Muscle layer of colon (tissue), 2 donors: ENCODE data around the gene TMEM174.
"Not testable (repeated sequence)": the region's sequence is repeated elsewhere in the genome, so short reads cannot be mapped to it uniquely, and the experiment has no call there.

Experiments used
- H3K27ac ChIP-seq: one replicate; pipeline ENCODE4 v1.7.0; 2013; ENCODE audit warnings: low read depth, mild to moderate bottlenecking, low read length, moderate library complexity
- H3K27me3 ChIP-seq, 2 donors: one replicate each; pipeline ENCODE4 v1.7.0; 2013; ENCODE audit warnings: low read length in 2 of 2, mild to moderate bottlenecking in 2 of 2; ENCODE audit not compliant: insufficient read depth in 2 of 2, control insufficient read depth in 1 of 2
- H3K36me3 ChIP-seq: one replicate; pipeline ENCODE4 v1.7.0; 2013; ENCODE audit warnings: mild to moderate bottlenecking, low read length; ENCODE audit not compliant: insufficient read depth
- H3K4me1 ChIP-seq: one replicate; pipeline ENCODE4 v1.7.0; 2013; ENCODE audit warnings: mild to moderate bottlenecking, low read length; ENCODE audit not compliant: insufficient read depth
- H3K4me3 ChIP-seq, 2 donors: one replicate each; pipeline ENCODE4 v1.7.0; 2013; ENCODE audit warnings: low read length in 2 of 2, low read depth in 1 of 2, mild to moderate bottlenecking in 1 of 2, moderate library complexity in 1 of 2
- H3K9ac ChIP-seq: one replicate; pipeline ENCODE4 v1.7.0; 2013; ENCODE audit warnings: low read length
- H3K9me3 ChIP-seq: one replicate; pipeline ENCODE4 v1.7.0; 2013; ENCODE audit warnings: mild to moderate bottlenecking, low read length
- donor health status: abdominal sarcoma.
- donor health status: Adenocarcinoma of cecum.

Gene TMEM174

GRCh38 chr5:73214996-73215395, 42.0 kb downstream of the TMEM174 start:
- H3K27me3 ChIP-seq = peaks cover 28 to 56% of the 10 kb centered on the region in 2 donors
- H3K36me3 ChIP-seq = no peaks in the 10 kb centered on the region
- no peaks in the 10 kb centered on the region for H3K4me1 ChIP-seq
- no peaks in the 10 kb centered on the region for H3K9me3 ChIP-seq
- H3K4me3 ChIP-seq = no peak overlapping the region
- H3K27ac ChIP-seq = no peak overlapping the region
- no peak overlapping the region for H3K9ac ChIP-seq

GRCh38 chr5:73215531-73215890, 42.5 kb downstream of the TMEM174 start:
- H3K27me3 ChIP-seq = peaks cover 28 to 61% of the 10 kb centered on the region in 2 donors
- H3K36me3 ChIP-seq = no peaks in the 10 kb centered on the region
- H3K4me1 ChIP-seq = no peaks in the 10 kb centered on the region
- H3K4me3 ChIP-seq = peak overlapping the region in 1 of 2 donors; percentile 41
- H3K27ac ChIP-seq = no peak overlapping the region
- no peak overlapping the region for H3K9ac ChIP-seq
- H3K9me3 ChIP-seq = no peaks in the 10 kb centered on the region

GRCh38 chr5:73215891-73216610, 43.1 kb downstream of the TMEM174 start:
- Histone ChIP-seq H3K4me3 (peak overlapping the region; percentile 41 to 42), H3K9me3 (no peaks in the 10 kb centered on the region), H3K4me1 (no peaks in the 10 kb centered on the region), H3K27me3 (peaks cover 28 to 62% of the 10 kb centered on the region in 2 donors), H3K9ac (no peak overlapping the region), H3K36me3 (no peaks in the 10 kb centered on the region), H3K27ac (no peak overlapping the region)

- Histone ChIP-seq H3K4me1 (no peaks in the 10 kb centered on the region), H3K27me3 (peaks cover 29 to 60% of the 10 kb centered on the region in 2 donors), H3K27ac (no peak overlapping the region), H3K9ac (no peak overlapping the region), H3K36me3 (no peaks in the 10 kb centered on the region), H3K4me3 (no peak overlapping the region), H3K9me3 (no peaks in the 10 kb centered on the region)
These were observed 45.7 kb downstream of the TMEM174 start for GRCh38 chr5:73218552-73219171.

- peaks cover 26 to 53% of the 10 kb centered on the region in 2 donors for H3K27me3 ChIP-seq
- not testable (repeated sequence) for H3K9ac ChIP-seq, H3K27ac ChIP-seq, H3K4me3 ChIP-seq, H3K4me1 ChIP-seq, H3K9me3 ChIP-seq, H3K36me3 ChIP-seq
These were observed 46.3 kb downstream of the TMEM174 start for GRCh38 chr5:73219336-73219735.

- Histone ChIP-seq H3K9me3 (no peaks in the 10 kb centered on the region), H3K27me3 (peaks cover 15 to 46% of the 10 kb centered on the region in 2 donors)
These were observed 48.2 kb downstream of the TMEM174 start for GRCh38 chr5:73221161-73221560.

GRCh38 chr5:73221726-73222125, 48.7 kb downstream of the TMEM174 start:
- peaks cover 15 to 42% of the 10 kb centered on the region in 2 donors for H3K27me3 ChIP-seq

More at GRCh38 chr5:73221161-73221560, 48.2 kb downstream of the TMEM174 start:
- Histone ChIP-seq H3K36me3 (no peaks in the 10 kb centered on the region), H3K4me3 (no peak overlapping the region), H3K9ac (no peak overlapping the region), H3K4me1 (no peaks in the 10 kb centered on the region), H3K27ac (no peak overlapping the region)

GRCh38 chr5:73222173-73222572, 49.2 kb downstream of the TMEM174 start:
- no peak overlapping the region for H3K9ac ChIP-seq
- H3K27me3 ChIP-seq = peaks cover 15 to 37% of the 10 kb centered on the region in 2 donors
- no peaks in the 10 kb centered on the region for H3K4me1 ChIP-seq
- no peaks in the 10 kb centered on the region for H3K36me3 ChIP-seq
- no peak overlapping the region for H3K27ac ChIP-seq
- no peak overlapping the region for H3K4me3 ChIP-seq
- no peaks in the 10 kb centered on the region for H3K9me3 ChIP-seq

More at GRCh38 chr5:73221726-73222125, 48.7 kb downstream of the TMEM174 start:
- Histone ChIP-seq H3K9me3 (no peaks in the 10 kb centered on the region), H3K4me3 (no peak overlapping the region), H3K27ac (no peak overlapping the region), H3K36me3 (no peaks in the 10 kb centered on the region), H3K4me1 (no peaks in the 10 kb centered on the region), H3K9ac (no peak overlapping the region)
